H9 (cell line): ENCODE measurements around the gene PHACTR1. TPM values are rescaled to one million over a fixed set of nuclear protein-coding genes. Genes with fewer than 3 reads are reported as not detected.

Experiments
- DNase-seq: peaks from one replicate; pipeline ENCODE4 v3.0.0-alpha.2; 2017
- H2AFZ ChIP-seq: one replicate; pipeline ENCODE4 v1.6.1; 2013; ENCODE audit warnings: mild to moderate bottlenecking, low read length, control low read depth, moderate library complexity
- H2AK5ac ChIP-seq: 2 replicates; pipeline ENCODE4 v1.6.1; 2013; ENCODE audit warnings: low read length, control low read depth, mixed read lengths; ENCODE audit not compliant: insufficient read length
- H2BK120ac ChIP-seq: one replicate; pipeline ENCODE4 v1.6.1; 2013; ENCODE audit warnings: low read depth, mild to moderate bottlenecking, low read length, control low read depth, inconsistent platforms; ENCODE audit not compliant: poor library complexity, severe bottlenecking
- H2BK12ac ChIP-seq: 2 replicates; pipeline ENCODE4 v1.6.1; 2013; ENCODE audit warnings: low read length, control low read depth, mixed read lengths, low read depth; ENCODE audit not compliant: insufficient read length
- H2BK15ac ChIP-seq: 2 replicates; pipeline ENCODE4 v1.6.1; 2013; ENCODE audit warnings: low read depth, low read length, control low read depth
- H2BK20ac ChIP-seq: one replicate; pipeline ENCODE4 v1.6.1; 2013; ENCODE audit warnings: low read depth, mild to moderate bottlenecking, low read length, control low read depth, inconsistent platforms; ENCODE audit not compliant: poor library complexity, severe bottlenecking
- H2BK5ac ChIP-seq: 2 replicates; pipeline ENCODE4 v1.6.1; 2013; ENCODE audit warnings: low read length, control low read depth, mixed read lengths; ENCODE audit not compliant: insufficient read length
- H3K14ac ChIP-seq: 2 replicates; pipeline ENCODE4 v1.6.1; 2013; ENCODE audit warnings: low read length, control low read depth; ENCODE audit not compliant: insufficient read depth
- H3K18ac ChIP-seq: 2 replicates; pipeline ENCODE4 v1.6.1; 2013; ENCODE audit warnings: low read depth, mild to moderate bottlenecking, mixed read lengths, low read length, control low read depth; ENCODE audit not compliant: insufficient read length
- H3K23ac ChIP-seq: 2 replicates; pipeline ENCODE4 v1.6.1; 2013; ENCODE audit warnings: low read length, control low read depth, mixed read lengths, low read depth; ENCODE audit not compliant: insufficient read length
- H3K23me2 ChIP-seq: 2 replicates; pipeline ENCODE4 v1.6.1; 2013; ENCODE audit warnings: low read depth, mild to moderate bottlenecking, mixed read lengths, low read length, control low read depth; ENCODE audit not compliant: insufficient read length, poor library complexity, severe bottlenecking
- H3K27ac ChIP-seq: 2 replicates; pipeline ENCODE4 v1.5.1; 2013; ENCODE audit warnings: low read length, control low read depth, mixed read lengths, low read depth; ENCODE audit not compliant: insufficient read length
- H3K27me3 ChIP-seq: 2 replicates; pipeline ENCODE4 v1.6.1; 2013; ENCODE audit warnings: low read length, control low read depth, inconsistent platforms; ENCODE audit not compliant: insufficient read depth
- H3K4ac ChIP-seq: 2 replicates; pipeline ENCODE4 v1.6.1; 2013; ENCODE audit warnings: low read depth, mild to moderate bottlenecking, control low read depth, inconsistent platforms, low read length, moderate library complexity
- H3K4me1 ChIP-seq: 2 replicates; pipeline ENCODE4 v1.6.1; 2013; ENCODE audit warnings: low read length, control low read depth, inconsistent platforms; ENCODE audit not compliant: insufficient read depth
- H3K4me2 ChIP-seq: 2 replicates; pipeline ENCODE4 v1.6.1; 2013; ENCODE audit warnings: low read length, control low read depth, mixed read lengths; ENCODE audit not compliant: insufficient read length, insufficient read depth
- H3K56ac ChIP-seq: 2 replicates; pipeline ENCODE4 v1.6.1; 2013; ENCODE audit warnings: low read depth, mild to moderate bottlenecking, mixed read lengths, low read length, control low read depth; ENCODE audit not compliant: insufficient read length
- H3K79me1 ChIP-seq: 2 replicates; pipeline ENCODE4 v1.6.1; 2013; ENCODE audit warnings: low read depth, mild to moderate bottlenecking, moderate library complexity, low read length, control low read depth, inconsistent platforms; ENCODE audit not compliant: insufficient read depth, poor library complexity, severe bottlenecking
- H3K79me2 ChIP-seq: 2 replicates; pipeline ENCODE4 v1.6.1; 2013; ENCODE audit warnings: low read length, control low read depth, inconsistent platforms; ENCODE audit not compliant: insufficient read depth
- H3K9ac ChIP-seq: 2 replicates; pipeline ENCODE4 v1.6.1; 2013; ENCODE audit warnings: low read length, control low read depth, mixed read lengths; ENCODE audit not compliant: insufficient read length; ENCODE audit errors: extremely low read depth
- H3K9me3 ChIP-seq: one replicate; pipeline ENCODE4 v1.6.1; 2013; ENCODE audit warnings: low read depth, low read length, inconsistent platforms; ENCODE audit not compliant: control insufficient read depth
- H3T11ph ChIP-seq: one replicate; pipeline ENCODE4 v1.6.1; 2013; ENCODE audit warnings: mild to moderate bottlenecking, low read length, control low read depth, inconsistent platforms
- H4K20me1 ChIP-seq: one replicate; pipeline ENCODE4 v1.6.1; 2013; ENCODE audit not compliant: control insufficient read depth, insufficient read length, insufficient read depth
- H4K5ac ChIP-seq: 2 replicates; pipeline ENCODE4 v1.6.1; 2013; ENCODE audit warnings: low read depth, mild to moderate bottlenecking, mixed read lengths, low read length, control low read depth; ENCODE audit not compliant: insufficient read length
- H4K8ac ChIP-seq: replicated peaks from 2 replicates; pipeline ENCODE4 v1.6.1; 2013; ENCODE audit warnings: low read length, control low read depth, mixed read lengths, low read depth; ENCODE audit not compliant: insufficient read length
- H4K91ac ChIP-seq: 2 replicates; pipeline ENCODE4 v1.6.1; 2013; ENCODE audit warnings: low read depth, mild to moderate bottlenecking, moderate library complexity, mixed read lengths, low read length, control low read depth; ENCODE audit not compliant: insufficient read length
- H3K27ac Mint-ChIP-seq, 3 experiments: 2 replicates in 2 of 3; 3 replicates in 1 of 3; pipeline ENCODE4 v1.8.0; 2020 to 2021; ENCODE audit warnings: mixed read lengths in 3 of 3, mild to moderate bottlenecking in 1 of 3, moderate library complexity in 1 of 3
- H3K27me3 Mint-ChIP-seq: 2 replicates; pipeline ENCODE4 v1.8.0; 2021; ENCODE audit warnings: low read depth, mild to moderate bottlenecking, moderate library complexity, mixed read lengths
- H3K36me3 Mint-ChIP-seq, 3 experiments: 2 replicates in 2 of 3; 3 replicates in 1 of 3; pipeline ENCODE4 v1.8.0; 2020 to 2021; ENCODE audit warnings: low read depth in 3 of 3, mixed read lengths in 3 of 3; ENCODE audit not compliant: insufficient read depth in 1 of 3
- H3K4me1 Mint-ChIP-seq, 2 experiments: 2 replicates each; pipeline ENCODE4 v1.8.0; 2020; ENCODE audit warnings: mixed read lengths in 2 of 2
- H3K4me3 Mint-ChIP-seq, 2 experiments: 2 replicates in 1 of 2; 3 replicates in 1 of 2; pipeline ENCODE4 v1.8.0; 2020 to 2021; ENCODE audit warnings: mild to moderate bottlenecking in 2 of 2, mixed read lengths in 2 of 2, moderate library complexity in 1 of 2
- H3K9me3 Mint-ChIP-seq, 2 experiments: 2 replicates in 1 of 2; 3 replicates in 1 of 2; pipeline ENCODE4 v1.8.0; 2020; ENCODE audit warnings: mild to moderate bottlenecking in 2 of 2, mixed read lengths in 2 of 2, moderate library complexity in 1 of 2
- WGBS: extraction: QIAGEN DNeasy Blood & Tissue Kit; methylation state at CpG from one replicate; pipeline ENCODE4 v1.1.7; 2013; ENCODE audit warnings: missing lambda C conversion rate, low lambda C conversion rate, mixed read lengths; ENCODE audit not compliant: insufficient read length; ENCODE audit errors: extremely low coverage; 5-methylcytosine and 5-hydroxymethylcytosine counted together
- total RNA-seq: library from RNA; stranded (reverse); gene quantifications from 2 replicates; pipeline ENCODE4 v1.2.1, GENCODE V29; 2021
- TF ChIP-seq, protein P1 (sequence below): fragments of 200-600 bp; sonication (generic); conservative IDR thresholded peaks from 3 replicates; pipeline ENCODE4 v1.8.0; 2021; ENCODE audit warnings: antibody characterized with exemption, mild to moderate bottlenecking

The PHACTR1 gene
- total RNA-seq, 1 experiment from 2014 or later, result 15.9 TPM

DNA sequence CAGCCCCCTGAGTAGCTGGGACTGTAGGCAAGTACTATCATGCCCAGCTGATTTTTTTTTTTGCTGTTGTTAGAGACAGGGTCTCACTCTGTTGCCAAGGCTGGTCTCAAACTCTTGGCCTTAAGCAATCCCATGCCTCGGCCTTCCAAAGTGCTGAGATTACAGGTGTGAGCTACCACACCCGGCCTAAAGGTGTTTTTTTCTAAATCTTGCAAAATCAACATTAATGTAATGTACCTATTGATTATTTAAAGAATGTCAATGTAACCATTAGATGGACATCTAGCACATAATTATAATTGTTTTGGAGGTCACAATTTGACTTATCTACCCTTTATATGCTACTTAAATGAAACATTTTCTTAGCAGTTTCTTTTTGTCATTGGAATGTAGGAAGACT lies 126.1 kb downstream of the PHACTR1 start:
- Mint-ChIP-seq H3K27me3 (no peaks in the 10 kb centered on the region), H3K27ac (no peak overlapping the region), H3K9me3 (peaks cover 7% of the 10 kb centered on the region in 2 experiments; a peak in 4 of 5 replicates), H3K4me1 (peaks cover 23 to 28% of the 10 kb centered on the region in 2 experiments), H3K36me3 (peaks cover 0 to 8% (median 6%) of the 10 kb centered on the region in 3 experiments; a peak in 4 of 7 replicates), H3K4me3 (no peak overlapping the region)
- Histone ChIP-seq H3K4me2 (no peak overlapping the region), H3K9ac (no peak overlapping the region), H4K5ac (no peak overlapping the region), H2BK120ac (no peak overlapping the region), H3K56ac (no peak overlapping the region), H3K27ac (no peak overlapping the region), H2BK5ac (no peak overlapping the region), H3K79me2 (no peaks in the 10 kb centered on the region), H3K27me3 (no peaks in the 10 kb centered on the region), H4K91ac (no peak overlapping the region), H3K4ac (no peak overlapping the region), H3K23me2 (no peaks in the 10 kb centered on the region), H3K4me1 (no peaks in the 10 kb centered on the region; the same call in 1 of the 2 replicates), H3K23ac (no peak overlapping the region), H2BK15ac (no peak overlapping the region), H3K9me3 (peaks cover 5% of the 10 kb centered on the region), H3T11ph (no peak overlapping the region), H3K79me1 (no peaks in the 10 kb centered on the region), H3K14ac (no peak overlapping the region), H3K18ac (no peak overlapping the region), H4K8ac (no peak overlapping the region), H2BK12ac (no peak overlapping the region), H4K20me1 (no peaks in the 10 kb centered on the region), H2AFZ (no peak overlapping the region), H2AK5ac (no peak overlapping the region), H2BK20ac (no peak overlapping the region)
- DNase-seq, result no peak
- TF ChIP-seq, protein P1, sequence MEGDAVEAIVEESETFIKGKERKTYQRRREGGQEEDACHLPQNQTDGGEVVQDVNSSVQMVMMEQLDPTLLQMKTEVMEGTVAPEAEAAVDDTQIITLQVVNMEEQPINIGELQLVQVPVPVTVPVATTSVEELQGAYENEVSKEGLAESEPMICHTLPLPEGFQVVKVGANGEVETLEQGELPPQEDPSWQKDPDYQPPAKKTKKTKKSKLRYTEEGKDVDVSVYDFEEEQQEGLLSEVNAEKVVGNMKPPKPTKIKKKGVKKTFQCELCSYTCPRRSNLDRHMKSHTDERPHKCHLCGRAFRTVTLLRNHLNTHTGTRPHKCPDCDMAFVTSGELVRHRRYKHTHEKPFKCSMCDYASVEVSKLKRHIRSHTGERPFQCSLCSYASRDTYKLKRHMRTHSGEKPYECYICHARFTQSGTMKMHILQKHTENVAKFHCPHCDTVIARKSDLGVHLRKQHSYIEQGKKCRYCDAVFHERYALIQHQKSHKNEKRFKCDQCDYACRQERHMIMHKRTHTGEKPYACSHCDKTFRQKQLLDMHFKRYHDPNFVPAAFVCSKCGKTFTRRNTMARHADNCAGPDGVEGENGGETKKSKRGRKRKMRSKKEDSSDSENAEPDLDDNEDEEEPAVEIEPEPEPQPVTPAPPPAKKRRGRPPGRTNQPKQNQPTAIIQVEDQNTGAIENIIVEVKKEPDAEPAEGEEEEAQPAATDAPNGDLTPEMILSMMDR, result no peak
- no CpG with 5 or more reads among the region's 2 CpGs for WGBS
